ENCODE results near the gene PSAT1. TPM values are rescaled to one million over a fixed set of nuclear protein-coding genes. Genes with fewer than 3 reads are reported as not detected.

The PSAT1 gene
- total RNA-seq, 2 donors from 2014 or later: 21.8 to 49.3 TPM

DNA sequence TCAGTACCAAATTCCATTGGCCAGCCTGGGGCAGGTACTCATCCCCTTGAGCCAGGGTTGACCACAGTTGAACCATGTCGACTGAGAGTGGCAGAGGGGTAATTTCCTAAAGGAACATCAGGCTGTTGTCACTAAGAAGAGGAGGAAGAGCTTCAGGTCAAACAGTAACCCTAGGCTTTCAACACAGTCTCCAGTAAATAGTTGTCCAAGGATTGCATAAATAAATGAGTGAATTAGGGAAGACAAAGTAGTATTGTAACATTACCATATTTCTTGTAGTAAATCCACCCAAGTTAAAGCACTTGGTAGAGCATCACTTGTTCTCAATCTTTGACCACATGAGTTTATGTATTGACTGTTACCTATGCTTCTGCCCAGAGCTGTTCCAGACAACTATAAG is 7.4 kb downstream of the PSAT1 start:
- 70 to 72% methylated on average over 1 of the region's 1 CpG for WGBS, 2 donors
- Histone ChIP-seq H3K4me3 (no peak overlapping the region), H3K4me1 (peaks cover 69% of the 10 kb centered on the region), H3K36me3 (replicated peaks in 1 of 2; ENCODE audit: insufficient read depth in 1 of 2, low read depth in 2 of 2) (no peaks in the 10 kb centered on the region), H3K27me3 (no peaks in the 10 kb centered on the region), H3K27ac (peak overlapping the region; percentile 23 to 85 (median 58)), H3K9me3 (no peaks in the 10 kb centered on the region)
- no peak for ATAC-seq
- no peak for DNase-seq
- intact Hi-C loops (cut with DNase I): no loop called here
- no peak for TF ChIP-seq POLR2A (IDR thresholded peaks at IDR 0.05)
- TF ChIP-seq, protein P1, sequence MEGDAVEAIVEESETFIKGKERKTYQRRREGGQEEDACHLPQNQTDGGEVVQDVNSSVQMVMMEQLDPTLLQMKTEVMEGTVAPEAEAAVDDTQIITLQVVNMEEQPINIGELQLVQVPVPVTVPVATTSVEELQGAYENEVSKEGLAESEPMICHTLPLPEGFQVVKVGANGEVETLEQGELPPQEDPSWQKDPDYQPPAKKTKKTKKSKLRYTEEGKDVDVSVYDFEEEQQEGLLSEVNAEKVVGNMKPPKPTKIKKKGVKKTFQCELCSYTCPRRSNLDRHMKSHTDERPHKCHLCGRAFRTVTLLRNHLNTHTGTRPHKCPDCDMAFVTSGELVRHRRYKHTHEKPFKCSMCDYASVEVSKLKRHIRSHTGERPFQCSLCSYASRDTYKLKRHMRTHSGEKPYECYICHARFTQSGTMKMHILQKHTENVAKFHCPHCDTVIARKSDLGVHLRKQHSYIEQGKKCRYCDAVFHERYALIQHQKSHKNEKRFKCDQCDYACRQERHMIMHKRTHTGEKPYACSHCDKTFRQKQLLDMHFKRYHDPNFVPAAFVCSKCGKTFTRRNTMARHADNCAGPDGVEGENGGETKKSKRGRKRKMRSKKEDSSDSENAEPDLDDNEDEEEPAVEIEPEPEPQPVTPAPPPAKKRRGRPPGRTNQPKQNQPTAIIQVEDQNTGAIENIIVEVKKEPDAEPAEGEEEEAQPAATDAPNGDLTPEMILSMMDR (IDR thresholded peaks at IDR 0.05): no peak

DNA sequence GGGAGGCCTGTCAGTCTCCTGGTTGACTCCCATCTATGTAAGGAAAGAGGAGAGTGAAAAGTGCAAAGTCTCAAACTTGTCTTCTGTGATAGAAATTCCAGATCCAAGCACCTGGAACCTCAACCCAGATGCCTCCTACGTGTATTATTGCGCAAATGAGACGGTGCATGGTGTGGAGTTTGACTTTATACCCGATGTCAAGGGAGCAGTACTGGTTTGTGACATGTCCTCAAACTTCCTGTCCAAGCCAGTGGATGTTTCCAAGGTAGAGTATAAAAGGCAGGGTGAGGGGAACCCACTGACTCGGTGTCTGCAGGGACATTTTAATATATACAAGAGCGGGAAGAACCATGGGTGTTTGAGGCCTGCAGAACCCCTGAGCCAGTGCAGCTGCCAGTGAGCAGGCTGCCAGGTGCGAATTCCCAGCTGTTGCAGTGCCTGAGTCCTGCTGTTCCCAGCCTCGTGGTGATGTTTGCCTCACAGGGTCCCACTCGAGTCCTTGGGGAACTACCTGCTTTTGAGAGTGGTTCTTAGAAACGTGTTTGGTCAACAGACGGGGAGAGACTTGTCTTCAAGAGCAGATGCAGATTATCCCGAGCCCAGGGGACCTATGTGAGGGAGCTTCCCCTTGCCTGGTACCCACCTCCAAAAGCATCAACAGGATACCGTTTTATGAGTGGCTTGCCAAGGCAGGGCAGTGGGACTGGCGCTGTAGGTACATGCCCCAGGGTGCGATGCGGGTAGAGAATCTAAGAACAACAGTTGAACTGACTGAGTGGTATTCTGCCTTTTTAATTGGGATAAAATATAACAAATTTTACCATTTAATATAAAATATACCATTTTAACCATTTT is 9.5 kb downstream of the PSAT1 start:
- DNase-seq: peak; percentile 37 to 65 (median 59)
- WGBS, 2 donors: 49 to 55% methylated on average over 16 of the region's 16 CpGs
- intact Hi-C loops (cut with DNase I): no loop called here
- no peaks in the 10 kb centered on the region for H3K27me3 ChIP-seq
- H3K9me3 ChIP-seq: no peaks in the 10 kb centered on the region
- peak overlapping the region in 3 of 4 donors; percentile 21 to 80 (median 52) for H3K27ac ChIP-seq
- H3K4me1 ChIP-seq: peaks cover 59% of the 10 kb centered on the region
- H3K36me3 ChIP-seq (replicated peaks in 1 of 2; ENCODE audit: insufficient read depth in 1 of 2, low read depth in 2 of 2): no peaks in the 10 kb centered on the region
- H3K4me3 ChIP-seq: no peak overlapping the region
- no peak for ATAC-seq
- TF ChIP-seq, protein P1 (IDR thresholded peaks at IDR 0.05): no peak
- no peak for TF ChIP-seq POLR2A (IDR thresholded peaks at IDR 0.05)

DNA sequence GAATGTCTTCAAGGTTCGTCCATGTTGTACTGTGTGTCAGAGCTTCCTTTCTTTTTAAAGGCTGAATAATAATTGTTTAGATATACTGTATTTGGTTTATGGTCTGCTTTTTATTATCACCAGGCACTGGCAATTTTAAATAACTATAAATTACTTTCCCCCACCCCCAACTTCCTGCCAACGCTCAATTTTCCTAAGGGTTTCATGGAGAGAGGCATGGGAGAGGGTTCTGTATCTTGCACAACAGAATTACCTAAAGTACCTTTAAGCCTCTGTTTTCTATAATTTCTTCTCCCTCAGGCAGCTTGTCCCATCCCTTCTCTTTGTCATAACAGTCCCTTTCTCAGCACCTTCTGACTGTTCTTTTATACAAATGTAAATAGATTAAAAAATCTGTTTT is 10.4 kb downstream of the PSAT1 start:
- WGBS, 2 donors: 73 to 85% methylated on average over 2 of the region's 2 CpGs
- intact Hi-C loops (cut with DNase I): no loop called here

DNA sequence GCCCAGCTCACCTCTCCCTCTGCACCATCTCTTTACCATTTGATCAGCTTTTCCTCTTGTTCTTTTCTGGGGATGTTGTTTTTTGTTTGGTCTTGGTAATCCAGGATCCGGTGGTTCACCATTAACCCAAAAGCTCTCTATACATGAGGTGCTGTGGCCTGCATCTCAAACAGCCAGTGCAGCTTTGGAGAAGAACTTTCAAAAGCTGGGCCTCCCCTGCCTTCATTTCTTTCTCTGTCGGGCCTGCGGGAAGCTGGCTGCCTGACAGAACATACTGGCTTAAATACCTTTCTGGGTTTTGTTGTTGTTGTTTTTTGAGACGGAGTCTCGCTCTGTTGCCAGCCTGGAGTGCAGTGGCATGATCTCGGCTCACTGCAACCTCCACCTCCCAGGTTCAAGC is 12.1 kb downstream of the PSAT1 start:
- Histone ChIP-seq H3K27me3 (no peaks in the 10 kb centered on the region), H3K9me3 (no peaks in the 10 kb centered on the region), H3K36me3 (replicated peaks in 1 of 2; ENCODE audit: insufficient read depth in 1 of 2, low read depth in 2 of 2) (no peaks in the 10 kb centered on the region), H3K4me1 (peaks cover 49% of the 10 kb centered on the region), H3K27ac (no peak overlapping the region), H3K4me3 (no peak overlapping the region)
- ATAC-seq (no peak), DNase-seq (no peak)
- 60 to 78% methylated on average over 6 of the region's 6 CpGs for WGBS, 2 donors
- no peak for TF ChIP-seq POLR2A (IDR thresholded peaks at IDR 0.05)
- TF ChIP-seq, protein P1 (IDR thresholded peaks at IDR 0.05): no peak
- intact Hi-C loops (cut with DNase I): no loop called here

More for the DNA sequence above, 10.4 kb downstream of the PSAT1 start:
- Histone ChIP-seq H3K9me3 (no peaks in the 10 kb centered on the region), H3K4me1 (peaks cover 58% of the 10 kb centered on the region), H3K4me3 (no peak overlapping the region), H3K36me3 (replicated peaks in 1 of 2; ENCODE audit: insufficient read depth in 1 of 2, low read depth in 2 of 2) (no peaks in the 10 kb centered on the region), H3K27ac (peak overlapping the region in 1 of 4 donors; percentile 27), H3K27me3 (no peaks in the 10 kb centered on the region)
- DNase-seq (no peak), ATAC-seq (no peak)
- TF ChIP-seq, protein P1 (IDR thresholded peaks at IDR 0.05): no peak
- TF ChIP-seq POLR2A (IDR thresholded peaks at IDR 0.05): no peak
